Stimulated activated CD8-positive, alpha-beta memory T cell treated with anti-CD3 and anti-CD28 coated beads, Interleukin-7, amount 100 ng/mL, for 1 hour (primary cell): ENCODE results near the gene MCL1.
"Not testable (repeated sequence)": the region's sequence is repeated elsewhere in the genome, so short reads cannot be mapped to it uniquely, and the experiment has no call there.

ENCODE experiments used
- DNase-seq, 2 donors: peaks; one replicate each; pipeline ENCODE4 v3.0.0-alpha.2; 2020; ENCODE audit warnings: low read depth in 2 of 2

The MCL1 gene

DNA sequence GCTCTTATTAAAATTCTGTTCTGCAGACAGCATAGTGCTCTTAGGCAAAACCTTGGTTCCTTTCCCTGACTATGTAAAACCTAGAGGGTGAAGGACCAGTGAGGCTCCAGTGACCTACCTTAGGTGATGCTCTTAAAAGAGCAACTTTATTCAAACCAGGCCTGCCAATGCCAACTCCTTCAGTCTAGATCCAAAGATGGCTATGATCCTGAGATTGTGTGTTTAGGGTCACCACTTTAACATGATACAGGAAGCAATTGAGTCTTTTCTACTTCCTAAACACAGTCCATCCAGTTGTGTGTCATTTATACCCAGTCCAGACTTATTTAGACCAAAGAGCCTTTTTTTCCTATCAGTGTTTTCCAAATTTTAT, 10.8 kb downstream of the MCL1 start:
- no peak for DNase-seq

DNA sequence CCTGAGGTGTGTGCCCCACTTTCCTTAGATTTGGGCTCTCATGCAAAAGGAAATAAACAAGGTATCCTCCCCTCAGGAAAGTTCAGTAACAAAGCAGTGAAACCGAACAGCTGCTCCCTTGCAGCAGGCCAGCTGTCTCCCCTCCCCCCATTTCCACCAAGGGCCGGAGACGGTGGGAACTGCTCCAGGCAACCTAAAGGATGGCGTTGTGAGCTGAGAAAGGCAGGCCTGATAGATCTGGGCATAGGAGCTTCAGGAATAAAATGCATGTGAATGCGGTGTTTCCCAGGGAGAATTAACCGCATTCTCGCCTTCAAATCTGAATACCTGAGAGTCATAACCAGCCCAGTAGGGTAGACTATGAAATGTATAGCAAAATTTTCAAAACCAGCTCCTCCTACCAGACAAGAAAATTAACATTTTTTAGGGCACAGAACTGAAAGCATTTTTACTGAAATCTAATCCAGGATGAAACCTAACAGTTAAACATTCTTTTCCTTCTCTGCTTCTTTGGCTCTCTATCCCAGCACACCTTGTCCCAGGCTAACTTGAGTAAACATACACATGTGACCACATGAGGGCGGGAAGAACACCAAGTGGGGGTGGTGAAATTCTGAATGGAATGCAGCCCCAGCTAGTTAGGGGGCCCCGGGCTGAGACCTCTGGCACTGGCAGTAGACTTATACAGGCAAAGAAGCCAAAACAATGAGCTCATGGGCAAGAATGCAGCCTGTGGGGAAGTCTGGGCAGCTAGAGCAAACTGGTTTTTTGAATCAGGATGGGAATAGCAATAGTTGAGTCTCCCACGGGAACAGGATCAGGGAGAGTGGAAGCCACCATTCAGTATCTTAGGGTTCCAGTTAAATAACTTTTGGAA, 11.5 kb downstream of the MCL1 start:
- DNase-seq: no peak

DNA sequence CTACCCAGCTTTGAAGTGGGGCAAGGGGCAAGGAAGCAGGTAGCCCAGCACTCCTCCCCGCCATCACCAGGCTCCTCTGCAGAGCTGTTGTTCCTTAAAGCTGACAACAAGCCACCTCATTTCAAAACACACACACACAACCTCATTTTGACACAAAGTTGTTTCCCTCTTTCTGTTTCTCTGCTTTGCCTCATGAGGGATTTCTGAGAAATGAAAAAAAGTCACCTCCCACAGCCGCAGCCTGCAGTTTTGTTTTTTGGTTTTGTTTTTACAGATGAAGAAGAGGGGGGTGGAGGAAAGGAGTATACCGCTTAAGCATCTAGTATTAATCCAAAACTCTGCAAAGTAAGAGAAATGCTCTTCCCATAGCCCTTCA, 12.1 kb downstream of the MCL1 start:
- no peak for DNase-seq

DNA sequence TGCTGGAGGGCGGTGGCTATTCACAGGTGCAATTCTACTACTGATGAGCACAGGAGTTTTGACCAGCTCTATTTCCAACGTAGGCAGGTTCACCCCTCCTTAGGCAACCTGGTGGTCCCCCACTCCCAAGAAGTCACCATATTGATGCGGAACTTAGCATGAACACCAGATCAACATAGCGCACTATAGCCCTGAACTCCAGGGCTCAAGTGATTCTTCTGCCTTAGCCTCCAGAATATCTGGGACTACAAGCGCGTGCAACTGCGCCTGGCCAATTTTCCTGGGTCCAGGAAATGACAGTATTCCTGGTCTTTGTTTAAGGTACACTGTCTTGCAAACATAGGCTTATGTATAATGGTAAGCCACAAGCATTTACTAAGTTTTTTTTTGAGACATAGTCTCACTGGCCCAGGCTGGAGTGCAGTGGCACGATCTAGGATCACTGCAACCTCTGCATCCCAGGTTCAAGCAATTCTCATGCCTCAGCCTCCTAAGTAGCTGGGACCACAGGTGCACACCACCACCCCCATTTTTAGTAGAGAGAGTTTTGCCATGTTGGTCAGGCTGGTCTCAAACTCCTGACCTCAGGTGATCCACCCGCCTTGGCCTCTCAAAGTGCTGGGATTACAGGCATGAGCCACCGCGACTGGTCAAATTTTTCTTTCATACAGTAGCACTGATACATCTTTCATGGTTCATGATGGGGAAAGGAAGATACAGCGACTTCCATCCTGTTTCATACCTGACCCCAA, 12.6 kb downstream of the MCL1 start:
- DNase-seq: no peak

DNA sequence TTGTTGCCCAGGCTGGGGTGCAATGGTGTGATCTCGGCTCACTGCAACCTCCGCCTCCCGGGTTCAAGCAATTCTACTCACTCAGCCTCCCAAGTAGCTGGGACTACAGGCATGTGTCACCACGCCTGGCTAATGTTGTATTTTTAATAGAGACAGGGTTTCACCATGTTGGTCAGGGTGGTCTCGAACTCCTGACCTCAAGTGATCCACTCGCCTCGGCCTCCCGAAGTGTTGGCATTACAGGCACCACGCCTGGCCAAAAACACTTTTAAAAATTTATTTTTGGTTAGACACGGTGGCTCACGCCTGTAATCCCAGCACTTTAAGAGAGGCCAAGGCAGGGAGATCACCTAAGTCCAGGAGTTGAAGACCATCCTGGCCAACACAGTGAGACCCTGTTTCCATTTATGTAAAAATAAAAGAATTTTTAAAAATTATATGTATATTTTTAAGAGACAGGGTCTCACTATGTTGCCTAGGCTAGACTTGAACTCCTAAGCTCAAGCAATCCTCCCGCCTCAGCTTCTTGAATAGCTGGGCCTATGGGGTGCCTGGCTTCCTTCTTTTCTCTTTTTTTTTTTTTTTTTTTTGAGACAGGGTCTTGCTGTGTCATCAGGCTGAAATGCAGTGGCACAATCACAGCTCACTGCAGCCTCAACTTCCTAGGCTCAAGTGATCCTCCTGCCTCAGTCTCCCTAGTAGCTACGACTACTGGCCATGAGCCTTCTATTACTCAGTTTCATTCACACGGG, 14.0 kb downstream of the MCL1 start:
- not testable (repeated sequence) for DNase-seq

DNA sequence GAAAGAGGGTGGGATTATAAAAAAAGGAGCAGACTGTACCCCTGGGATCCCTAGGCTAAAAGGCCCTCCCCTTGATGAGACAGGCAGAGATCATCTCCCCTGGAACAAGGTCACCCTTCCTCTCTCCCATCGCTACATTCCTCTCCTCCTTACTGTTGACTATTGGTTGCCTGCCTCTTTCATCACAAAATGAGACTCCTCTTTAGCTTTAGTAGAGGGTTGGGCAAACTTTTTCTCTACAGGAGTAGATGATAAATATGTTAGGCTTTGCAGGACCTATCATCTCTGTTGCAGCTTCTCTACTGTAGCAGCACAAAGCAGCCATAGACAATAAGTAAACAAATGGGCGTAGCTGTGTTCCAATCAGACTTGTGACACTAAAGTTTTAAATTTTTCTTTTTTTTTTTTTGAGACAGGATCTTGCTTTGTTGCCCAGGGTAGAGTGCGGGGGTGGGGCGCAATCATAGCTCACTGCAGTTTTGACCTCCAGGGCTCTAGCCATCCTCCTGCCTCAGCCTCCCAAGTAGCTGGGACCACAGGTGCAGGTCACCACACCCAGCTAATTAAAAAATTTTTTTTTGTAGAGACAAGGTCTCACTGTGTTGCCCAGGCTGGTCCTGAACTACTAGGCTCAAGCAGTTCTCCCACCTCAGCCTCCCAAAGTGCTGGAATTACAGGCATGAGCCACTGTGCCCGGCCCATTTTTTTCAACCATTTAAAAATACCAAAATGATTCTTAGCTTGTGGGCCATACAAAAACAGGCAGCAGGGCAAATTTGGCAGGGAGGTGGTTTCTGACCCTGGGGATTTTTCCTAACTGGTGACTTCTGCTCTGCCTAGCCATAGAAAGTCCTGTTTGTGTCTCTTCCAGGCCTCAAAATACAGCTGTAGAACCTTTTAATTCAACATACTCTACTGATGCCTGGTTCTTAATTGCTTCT, 15.1 kb downstream of the MCL1 start:
- DNase-seq: no peak

DNA sequence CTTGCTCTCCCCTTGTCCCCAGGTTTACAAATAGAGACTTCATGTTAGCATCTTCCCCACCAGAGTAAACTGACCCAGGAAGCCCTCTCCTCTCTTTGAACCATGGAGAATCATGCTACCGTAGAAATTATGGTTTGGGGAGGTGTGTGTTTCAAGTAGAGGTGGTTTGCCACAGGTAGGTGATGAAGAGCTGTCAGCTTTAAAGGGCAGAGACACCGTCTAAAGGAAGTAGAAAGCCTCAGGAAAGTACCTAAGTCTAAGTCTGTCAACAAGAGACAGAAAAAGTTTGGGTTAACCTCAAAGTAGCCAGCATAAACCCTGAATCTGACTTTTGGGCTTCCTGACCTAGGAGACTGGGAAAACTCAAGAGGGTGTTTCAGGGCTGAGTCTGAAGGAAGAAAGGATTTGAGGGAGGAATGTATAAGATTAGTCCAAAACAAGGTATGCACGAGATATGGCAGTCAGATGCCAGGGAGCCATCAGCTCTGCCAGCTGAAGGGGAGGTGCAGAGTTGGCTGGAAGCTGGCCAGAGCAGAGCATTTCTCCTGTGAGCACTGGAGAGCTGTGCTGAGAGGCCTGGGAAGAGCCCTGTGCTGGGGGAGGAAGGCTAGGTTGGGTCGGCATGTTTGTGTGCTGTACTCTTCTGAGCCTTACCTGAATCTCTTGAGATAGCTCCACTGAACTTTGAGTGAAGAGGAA, 15.9 kb downstream of the MCL1 start:
- no peak for DNase-seq

DNA sequence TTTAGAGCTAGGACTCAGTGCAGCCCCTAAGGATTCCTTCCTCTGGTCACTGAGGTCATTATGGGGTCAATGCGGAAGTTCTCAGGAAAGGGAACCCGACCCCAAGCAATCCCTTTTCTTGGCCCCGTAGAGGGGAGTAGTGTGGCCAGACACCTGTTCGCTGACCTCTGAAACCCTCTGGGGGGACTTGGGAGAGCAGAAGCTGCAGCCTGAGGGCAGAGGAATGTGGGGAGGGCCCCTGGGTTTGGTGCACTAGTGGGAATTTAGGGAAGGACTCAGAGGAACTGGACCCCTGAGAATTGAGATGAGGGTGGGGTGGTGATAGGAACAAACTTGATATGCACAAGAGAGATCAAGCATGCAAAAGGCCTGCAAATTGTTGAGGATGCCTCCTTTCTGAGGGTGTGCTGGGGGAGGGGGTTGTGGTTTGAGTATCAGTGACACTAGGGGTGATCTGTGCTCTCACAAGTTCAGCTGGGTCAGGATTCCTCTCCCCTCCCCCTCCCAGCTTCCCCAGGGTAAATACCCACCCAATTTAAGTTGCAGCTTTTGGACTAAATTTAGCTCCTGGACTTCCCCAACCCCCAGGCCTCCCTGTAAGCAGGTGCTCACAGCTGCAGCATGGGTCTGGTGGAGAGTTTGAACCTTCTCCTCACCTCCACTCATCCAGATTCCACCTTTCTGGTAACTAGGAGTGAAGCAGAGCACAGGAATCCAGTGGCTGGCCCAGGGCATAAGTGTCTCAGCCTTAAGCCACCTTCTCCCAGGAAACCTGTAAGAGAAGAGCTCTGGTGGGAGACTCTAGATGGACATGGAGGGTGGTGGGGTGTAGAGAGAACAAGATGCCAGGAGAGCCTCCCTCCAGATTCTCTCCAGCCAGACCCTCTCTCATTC, 16.7 kb downstream of the MCL1 start:
- DNase-seq: no peak

DNA sequence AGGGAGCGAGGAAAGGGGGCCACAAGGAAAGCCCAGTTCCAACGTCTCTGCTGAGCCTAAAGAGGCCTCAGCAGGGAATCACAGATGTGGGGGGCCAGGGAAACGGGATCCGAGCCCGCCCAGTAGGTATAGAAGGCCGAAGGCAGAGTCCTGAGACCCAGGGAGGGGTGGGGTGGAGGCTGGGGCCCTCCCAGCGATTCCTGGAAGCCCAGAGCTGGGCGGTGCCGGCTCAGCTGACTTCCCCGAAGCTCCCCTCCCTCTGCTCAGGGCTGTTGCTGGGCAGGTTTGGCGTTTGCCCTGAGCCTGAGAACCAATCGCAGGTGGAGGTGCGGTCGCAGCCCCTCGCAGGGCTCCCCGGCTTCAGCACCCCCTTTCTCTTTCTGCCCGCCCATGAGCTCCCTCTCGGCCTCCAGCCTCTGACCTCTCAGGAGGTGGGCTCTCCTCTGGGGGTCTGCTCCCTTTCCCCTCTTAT, 17.4 kb downstream of the MCL1 start:
- peak; percentile 76 to 77 for DNase-seq

DNA sequence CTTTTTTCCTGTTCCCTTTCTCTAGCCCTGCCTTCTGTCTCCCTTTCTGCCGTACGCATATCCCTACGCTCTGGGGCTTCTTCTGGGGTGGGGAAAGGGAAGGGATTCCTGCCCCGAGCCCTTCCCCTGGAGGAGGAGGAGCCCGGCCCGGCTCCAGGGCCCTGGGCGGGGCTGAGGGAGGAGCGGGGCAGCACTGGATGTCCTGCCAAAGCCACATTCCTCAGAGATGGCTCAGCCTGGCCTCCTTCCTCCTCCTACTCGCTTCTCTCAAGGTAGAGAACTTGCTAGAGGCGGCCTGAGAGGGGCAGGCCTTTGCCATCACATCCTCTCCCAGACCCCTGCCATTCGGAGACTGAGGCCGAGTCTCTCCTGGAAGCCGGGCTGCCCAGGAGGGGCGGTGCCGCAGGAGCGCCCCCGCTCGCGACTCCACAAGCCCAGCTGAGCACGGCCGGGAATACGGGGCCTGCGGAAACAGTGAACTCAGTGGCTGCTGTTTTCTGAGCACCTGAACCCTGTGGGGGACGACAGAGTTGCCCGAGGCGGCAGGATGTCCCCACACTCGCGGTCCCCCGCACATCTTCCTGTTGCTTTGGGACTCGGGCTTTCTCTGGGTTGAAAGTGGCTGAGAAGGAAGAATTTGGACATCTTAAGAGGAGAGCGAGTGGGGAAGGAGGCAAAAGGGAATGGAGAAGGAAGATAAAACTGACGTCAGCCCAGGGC, 18.0 kb downstream of the MCL1 start:
- no peak for DNase-seq

DNA sequence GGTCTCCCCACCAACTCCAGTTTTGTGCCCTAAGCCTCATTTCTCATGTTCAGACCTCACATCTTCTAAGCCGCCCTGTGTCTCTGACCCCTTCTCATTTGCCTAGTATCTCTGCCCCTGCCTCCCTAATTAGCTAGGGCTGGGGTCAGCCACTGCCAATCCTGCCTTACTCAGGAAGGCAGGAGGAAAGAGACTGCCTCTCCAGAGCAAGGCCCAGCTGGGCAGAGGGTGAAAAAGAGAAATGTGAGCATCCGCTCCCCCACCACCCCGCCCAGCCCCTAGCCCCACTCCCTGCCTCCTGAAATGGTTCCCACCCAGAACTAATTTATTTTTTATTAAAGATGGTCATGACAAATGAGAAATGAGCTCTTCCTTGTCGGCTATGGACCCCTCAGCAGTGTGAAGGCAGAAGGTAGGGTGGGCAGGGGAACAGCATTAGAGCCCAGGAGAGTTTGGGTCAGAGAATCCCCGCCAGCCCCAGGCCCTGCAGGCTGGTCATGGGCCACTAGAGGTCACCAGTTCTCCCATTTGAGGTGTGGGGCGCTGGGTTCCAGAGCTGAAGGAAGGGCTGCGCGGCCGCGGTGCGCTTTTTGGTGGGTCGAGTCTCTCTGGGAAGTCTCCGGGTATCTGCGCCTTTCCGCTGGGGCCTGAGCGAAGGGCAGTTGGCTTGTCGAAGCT, 18.7 kb downstream of the MCL1 start:
- DNase-seq: peak; percentile 65

DNA sequence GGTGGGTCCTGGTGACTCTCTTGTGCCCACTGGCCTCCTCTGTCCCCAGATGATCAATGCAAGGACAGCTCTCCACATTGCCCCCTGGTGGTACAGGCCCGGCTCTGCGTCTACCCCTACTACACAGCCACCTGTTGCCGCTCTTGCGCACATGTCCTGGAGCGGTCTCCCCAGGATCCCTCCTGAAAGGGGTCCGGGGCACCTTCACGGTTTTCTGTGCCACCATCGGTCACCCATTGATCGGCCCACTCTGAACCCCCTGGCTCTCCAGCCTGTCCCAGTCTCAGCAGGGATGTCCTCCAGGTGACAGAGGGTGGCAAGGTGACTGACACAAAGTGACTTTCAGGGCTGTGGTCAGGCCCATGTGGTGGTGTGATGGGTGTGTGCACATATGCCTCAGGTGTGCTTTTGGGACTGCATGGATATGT, 19.4 kb downstream of the MCL1 start:
- no peak for DNase-seq

DNA sequence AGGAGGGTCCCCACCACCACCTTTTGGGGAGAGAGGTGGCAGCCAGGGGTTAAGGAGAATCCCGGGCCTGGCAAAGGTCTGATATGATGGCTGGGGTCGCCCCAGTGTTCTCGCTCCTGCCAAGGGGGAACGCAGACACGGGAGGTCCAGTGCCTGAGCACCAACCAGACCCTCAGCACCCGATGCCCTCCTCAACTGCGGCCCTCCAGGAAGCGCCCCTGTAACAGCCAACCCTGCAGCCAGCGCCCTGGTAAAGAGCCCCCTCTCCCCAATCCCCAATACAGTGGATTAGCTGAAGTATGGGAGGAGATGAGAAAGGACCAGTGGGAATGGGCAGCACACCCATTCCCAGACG, 19.8 kb downstream of the MCL1 start:
- no peak for DNase-seq

DNA sequence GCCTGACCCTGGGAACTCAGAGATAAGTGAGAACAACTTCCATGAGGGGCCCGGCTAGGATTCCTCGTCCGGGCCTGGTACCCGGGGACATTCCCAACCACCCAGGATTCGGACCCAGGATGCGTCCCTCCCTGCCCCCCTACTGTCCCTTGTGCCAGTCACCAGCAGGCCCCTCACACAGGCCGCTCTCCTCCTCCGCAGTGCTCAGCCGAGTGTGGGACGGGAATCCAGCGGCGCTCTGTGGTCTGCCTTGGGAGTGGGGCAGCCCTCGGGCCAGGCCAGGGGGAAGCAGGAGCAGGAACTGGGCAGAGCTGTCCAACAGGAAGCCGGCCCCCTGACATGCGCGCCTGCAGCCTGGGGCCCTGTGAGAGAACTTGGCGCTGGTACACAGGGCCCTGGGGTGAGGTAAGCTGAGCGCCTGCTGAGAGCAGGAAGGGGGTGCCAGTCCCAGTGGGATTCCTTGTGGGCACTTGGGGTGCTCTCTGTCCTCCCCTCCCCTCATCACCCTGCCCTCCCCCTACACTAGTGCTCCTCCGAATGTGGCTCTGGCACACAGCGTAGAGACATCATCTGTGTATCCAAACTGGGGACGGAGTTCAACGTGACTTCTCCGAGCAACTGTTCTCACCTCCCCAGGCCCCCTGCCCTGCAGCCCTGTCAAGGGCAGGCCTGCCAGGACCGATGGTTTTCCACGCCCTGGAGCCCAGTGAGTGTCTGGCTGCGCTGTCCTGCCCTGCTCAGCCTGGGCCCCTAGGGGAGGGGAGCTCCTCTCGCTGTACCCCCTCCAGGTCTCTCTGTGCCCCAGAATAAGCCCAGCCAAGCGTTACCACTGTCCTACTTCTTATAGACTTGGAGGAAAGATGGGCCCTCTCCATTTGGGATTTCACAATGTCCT, 20.4 kb downstream of the MCL1 start:
- no peak for DNase-seq

DNA sequence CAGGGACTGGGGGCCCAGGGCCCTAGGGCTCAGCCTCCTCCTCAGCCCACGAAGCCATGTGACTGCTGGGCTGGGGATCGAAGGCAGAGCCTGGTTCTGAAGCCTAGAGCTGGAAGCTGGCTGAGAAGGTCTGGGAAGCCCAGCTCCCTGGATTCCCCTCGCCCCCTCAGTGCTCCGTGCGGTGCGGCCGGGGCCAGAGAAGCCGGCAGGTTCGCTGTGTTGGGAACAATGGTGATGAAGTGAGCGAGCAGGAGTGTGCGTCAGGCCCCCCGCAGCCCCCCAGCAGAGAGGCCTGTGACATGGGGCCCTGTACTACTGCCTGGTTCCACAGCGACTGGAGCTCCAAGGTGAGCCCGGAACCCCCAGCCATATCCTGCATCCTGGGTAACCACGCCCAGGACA, 21.1 kb downstream of the MCL1 start:
- no peak for DNase-seq

DNA sequence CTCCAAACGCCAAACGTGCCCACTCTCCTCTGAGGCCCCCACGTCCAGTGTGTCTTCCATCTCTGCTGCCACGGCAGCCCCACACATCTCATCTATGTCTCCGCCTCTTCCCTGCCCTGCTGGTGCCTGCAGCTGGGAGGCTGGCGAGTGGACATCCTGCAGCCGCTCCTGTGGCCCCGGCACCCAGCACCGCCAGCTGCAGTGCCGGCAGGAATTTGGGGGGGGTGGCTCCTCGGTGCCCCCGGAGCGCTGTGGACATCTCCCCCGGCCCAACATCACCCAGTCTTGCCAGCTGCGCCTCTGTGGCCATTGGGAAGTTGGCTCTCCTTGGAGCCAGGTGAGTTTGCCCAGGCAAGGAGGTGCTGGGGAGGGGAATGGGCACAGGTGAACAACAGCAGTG, 21.6 kb downstream of the MCL1 start:
- DNase-seq: no peak

DNA sequence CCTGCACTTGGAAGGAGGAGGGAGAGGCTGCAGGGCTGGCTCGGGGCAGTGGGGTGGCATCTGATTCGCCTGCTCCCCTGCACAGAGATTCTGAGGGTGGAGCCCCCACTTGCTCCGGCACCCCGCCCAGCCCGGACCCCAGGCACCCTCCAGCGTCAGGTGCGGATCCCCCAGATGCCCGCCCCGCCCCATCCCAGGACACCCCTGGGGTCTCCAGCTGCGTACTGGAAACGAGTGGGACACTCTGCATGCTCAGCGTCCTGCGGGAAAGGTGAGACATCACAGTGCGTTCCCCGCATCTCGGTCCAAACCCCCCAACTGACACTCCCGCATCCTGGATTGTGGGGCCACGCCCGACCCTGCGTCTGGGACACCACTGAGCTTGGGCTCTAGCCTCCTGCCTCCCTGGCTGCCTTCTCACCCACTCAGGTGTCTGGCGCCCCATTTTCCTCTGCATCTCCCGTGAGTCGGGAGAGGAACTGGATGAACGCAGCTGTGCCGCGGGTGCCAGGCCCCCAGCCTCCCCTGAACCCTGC, 22.3 kb downstream of the MCL1 start:
- no peak for DNase-seq
